ENCODE data around the gene MAN1A1. TPM values are rescaled to one million over a fixed set of nuclear protein-coding genes. Genes with fewer than 3 reads are reported as not detected.

The MAN1A1 gene
- total and polyA plus RNA-seq, 2 of the 8 experiments (the other 6 are each of a cell fraction or from before 2014, with no cell fraction given), result 1.8 to 5.4 TPM

DNA sequence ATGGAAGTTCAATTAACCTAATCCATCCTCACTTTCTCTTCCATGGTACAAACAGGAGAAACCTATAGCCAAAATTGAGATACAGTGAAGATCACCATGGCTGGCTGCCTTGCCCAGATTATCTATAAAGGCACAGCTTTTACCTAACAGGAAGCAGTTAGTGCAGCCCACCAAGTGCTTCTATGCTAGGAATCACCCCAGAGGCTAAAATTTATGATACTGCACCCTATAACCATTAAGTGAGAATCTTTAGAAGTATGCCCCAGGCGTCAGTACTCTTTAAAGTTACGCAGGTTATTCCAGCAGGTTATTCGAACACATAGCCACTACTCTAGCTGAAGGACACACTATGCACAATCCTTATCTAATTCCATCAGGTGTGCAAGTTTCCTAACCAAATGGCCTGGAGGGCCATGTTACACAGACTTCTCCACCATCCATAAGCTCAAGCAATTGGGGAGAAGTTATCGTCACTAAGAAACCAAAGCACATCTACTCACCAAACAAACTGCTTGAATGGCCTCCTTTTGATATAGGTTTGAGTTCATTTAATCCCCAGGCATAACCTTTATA, 43.1 kb downstream of the MAN1A1 start (continued):
- TF ChIP-seq CHD7 (IDR thresholded peaks at IDR 0.05; ENCODE audit: insufficient replicate concordance, low read length) (no peak), SIN3A (conservative IDR thresholded peaks at IDR 0.05 in 1 of 2, IDR thresholded peaks at IDR 0.05 in 1 of 2; ENCODE audit: low read depth in 1 of 2, low read length in 2 of 2) (no peak), EGR1 (IDR thresholded peaks at IDR 0.05; ENCODE audit: borderline replicate concordance, low read depth, low read length) (no peak), CBX8 (IDR thresholded peaks at IDR 0.05; ENCODE audit: borderline replicate concordance, low read depth, low read length) (no peak)
